Spleen (tissue), 7 donors: ENCODE measurements around the gene SNX30.

Source experiments
- CTCF ChIP-seq, 11 experiments: fragments of 200-600 bp in 7 of 11; fragments of 450-650 bp in 4 of 11; sonication (generic) in 4 of 11; IDR thresholded peaks in 8 of 11; conservative IDR thresholded peaks in 3 of 11; 1 replicate in 7 of 11; 2 replicates in 4 of 11; pipeline versions ENCODE4 v1.4.0 to v1.8.0; 2016 to 2021; ENCODE audit warnings: antibody characterized with exemption in 11 of 11, inconsistent platforms in 4 of 11, mild to moderate bottlenecking in 1 of 11
- POLR2A ChIP-seq, 3 donors: fragments of 450-650 bp; IDR thresholded peaks; one replicate each; pipeline ENCODE4 v1.5.1; 2017; ENCODE audit warnings: antibody characterized with exemption in 3 of 3, mild to moderate bottlenecking in 1 of 3
- POLR2AphosphoS5 ChIP-seq, 3 donors: sonication (generic); formaldehyde crosslinking; IDR thresholded peaks; one replicate each; pipeline ENCODE4 v1.5.1; 2017; ENCODE audit warnings: antibody characterized with exemption in 3 of 3
- donor health status: DM: no; HTN: no; CAD: no; lungs with moderate emphysema.
- donor health status: DM: no; HTN: no; CAD: no.
- donor health status: DM: no; HTN: no; CAD: no.

- TF ChIP-seq CTCF (IDR thresholded peaks at IDR 0.05 in 8 of 11, conservative IDR thresholded peaks at IDR 0.05 in 3 of 11), result no peak
- TF ChIP-seq POLR2A (IDR thresholded peaks at IDR 0.05), result no peak
- no peak for TF ChIP-seq POLR2AphosphoS5 (IDR thresholded peaks at IDR 0.05)
These were observed 72.1 kb downstream of the SNX30 start for GRCh38 chr9:112822618-112823017.
